HFFc6 (cell line): ENCODE measurements around the gene DNAJB13. TPM values are rescaled to one million over a fixed set of nuclear protein-coding genes. Genes with fewer than 3 reads are reported as not detected.

Experiments used
- DNase-seq: peaks from one replicate; pipeline ENCODE4 v3.0.0-alpha.2; 2018
- H3K27ac Mint-ChIP-seq: 2 replicates; pipeline ENCODE4 v1.8.0; 2020; ENCODE audit warnings: mild to moderate bottlenecking, mixed read lengths
- H3K27me3 Mint-ChIP-seq: 2 replicates; pipeline ENCODE4 v1.8.0; 2021; ENCODE audit warnings: mild to moderate bottlenecking, moderate library complexity, mixed read lengths; ENCODE audit not compliant: insufficient read depth
- H3K36me3 Mint-ChIP-seq: 2 replicates; pipeline ENCODE4 v1.8.0; 2021; ENCODE audit warnings: low read depth, mixed read lengths
- H3K4me1 Mint-ChIP-seq: 2 replicates; pipeline ENCODE4 v1.8.0; 2020; ENCODE audit warnings: low read depth, mixed read lengths
- H3K4me3 Mint-ChIP-seq: 2 replicates; pipeline ENCODE4 v1.8.0; 2020; ENCODE audit warnings: mild to moderate bottlenecking, moderate library complexity, mixed read lengths
- H3K9me3 Mint-ChIP-seq: 2 replicates; pipeline ENCODE4 v1.8.0; 2020; ENCODE audit warnings: mild to moderate bottlenecking, mixed read lengths
- CTCF ChIP-seq: fragments of 200-600 bp; sonication (generic); IDR thresholded peaks from 2 replicates; pipeline ENCODE4 v1.5.0; 2021; ENCODE audit warnings: antibody characterized with exemption, mild to moderate bottlenecking
- total RNA-seq, 6 experiments: library from RNA; stranded (reverse); fragmentation: NEBNext Ultra II Directional; extraction: Animal tissue kit (Norgen Biotek cat#: 25700); gene quantifications; 2 replicates in 1 of 6; 3 replicates in 5 of 6; pipeline ENCODE4 v1.2.3, GENCODE V29; 2021

Gene DNAJB13
- total RNA-seq, 6 experiments from 2014 or later, result 0.11 to 0.25 (median 0.17) TPM; not detected in 2

- Mint-ChIP-seq H3K4me1 (peaks cover 17% of the 10 kb centered on the region), H3K27me3 (peaks cover 2% of the 10 kb centered on the region; the same call in 1 of the 2 replicates), H3K4me3 (no peak overlapping the region), H3K36me3 (no peaks in the 10 kb centered on the region), H3K27ac (no peak overlapping the region), H3K9me3 (no peaks in the 10 kb centered on the region)
- DNase-seq, result no peak
- TF ChIP-seq CTCF, result no peak
These were observed 17.6 kb downstream of the DNAJB13 start for GRCh38 chr11:73968356-73968966.

GRCh38 chr11:73969091-73969490 is 18.3 kb downstream of the DNAJB13 start:
- no peaks in the 10 kb centered on the region for H3K36me3 Mint-ChIP-seq

GRCh38 chr11:73969991-73970800 is 19.4 kb downstream of the DNAJB13 start:
- Mint-ChIP-seq H3K4me3 (no peak overlapping the region), H3K9me3 (no peaks in the 10 kb centered on the region), H3K27me3 (peaks cover 2% of the 10 kb centered on the region; the same call in 1 of the 2 replicates), H3K36me3 (no peaks in the 10 kb centered on the region; the same call in 1 of the 2 replicates), H3K4me1 (peaks cover 10% of the 10 kb centered on the region), H3K27ac (no peak overlapping the region)
- TF ChIP-seq CTCF, result no peak
- DNase-seq, result no peak

More at GRCh38 chr11:73969091-73969490, 18.3 kb downstream of the DNAJB13 start:
- no peak for TF ChIP-seq CTCF
- no peak for DNase-seq
- Mint-ChIP-seq H3K4me1 (peaks cover 19% of the 10 kb centered on the region), H3K4me3 (no peak overlapping the region), H3K27me3 (peaks cover 2% of the 10 kb centered on the region; the same call in 1 of the 2 replicates), H3K27ac (no peak overlapping the region), H3K9me3 (no peaks in the 10 kb centered on the region)

- H3K36me3 Mint-ChIP-seq, result no peaks in the 10 kb centered on the region; the same call in 1 of the 2 replicates
- no peak for DNase-seq
- no peaks in the 10 kb centered on the region for H3K9me3 Mint-ChIP-seq
- TF ChIP-seq CTCF, result no peak
- H3K27ac Mint-ChIP-seq, result no peak overlapping the region
- no peak overlapping the region for H3K4me3 Mint-ChIP-seq
- H3K27me3 Mint-ChIP-seq, result peaks cover 2% of the 10 kb centered on the region; the same call in 1 of the 2 replicates
- H3K4me1 Mint-ChIP-seq, result peaks cover 8% of the 10 kb centered on the region
These were observed 20.4 kb downstream of the DNAJB13 start for GRCh38 chr11:73971175-73971719.

GRCh38 chr11:73972187-73972586 is 21.4 kb downstream of the DNAJB13 start:
- no peak for TF ChIP-seq CTCF
- H3K9me3 Mint-ChIP-seq, result no peaks in the 10 kb centered on the region
- no peak overlapping the region for H3K27ac Mint-ChIP-seq
- H3K36me3 Mint-ChIP-seq, result no peaks in the 10 kb centered on the region; the same call in 1 of the 2 replicates
- no peak for DNase-seq
- peaks cover 8% of the 10 kb centered on the region for H3K4me1 Mint-ChIP-seq
- no peak overlapping the region for H3K4me3 Mint-ChIP-seq
- H3K27me3 Mint-ChIP-seq, result peaks cover 2% of the 10 kb centered on the region; the same call in 1 of the 2 replicates
